ENCODE data around the gene PPIL4. TPM values are rescaled to one million over a fixed set of nuclear protein-coding genes. Genes with fewer than 3 reads are reported as not detected.

Gene PPIL4
- total RNA-seq, 1 donor from 2014 or later: 28.8 TPM

DNA sequence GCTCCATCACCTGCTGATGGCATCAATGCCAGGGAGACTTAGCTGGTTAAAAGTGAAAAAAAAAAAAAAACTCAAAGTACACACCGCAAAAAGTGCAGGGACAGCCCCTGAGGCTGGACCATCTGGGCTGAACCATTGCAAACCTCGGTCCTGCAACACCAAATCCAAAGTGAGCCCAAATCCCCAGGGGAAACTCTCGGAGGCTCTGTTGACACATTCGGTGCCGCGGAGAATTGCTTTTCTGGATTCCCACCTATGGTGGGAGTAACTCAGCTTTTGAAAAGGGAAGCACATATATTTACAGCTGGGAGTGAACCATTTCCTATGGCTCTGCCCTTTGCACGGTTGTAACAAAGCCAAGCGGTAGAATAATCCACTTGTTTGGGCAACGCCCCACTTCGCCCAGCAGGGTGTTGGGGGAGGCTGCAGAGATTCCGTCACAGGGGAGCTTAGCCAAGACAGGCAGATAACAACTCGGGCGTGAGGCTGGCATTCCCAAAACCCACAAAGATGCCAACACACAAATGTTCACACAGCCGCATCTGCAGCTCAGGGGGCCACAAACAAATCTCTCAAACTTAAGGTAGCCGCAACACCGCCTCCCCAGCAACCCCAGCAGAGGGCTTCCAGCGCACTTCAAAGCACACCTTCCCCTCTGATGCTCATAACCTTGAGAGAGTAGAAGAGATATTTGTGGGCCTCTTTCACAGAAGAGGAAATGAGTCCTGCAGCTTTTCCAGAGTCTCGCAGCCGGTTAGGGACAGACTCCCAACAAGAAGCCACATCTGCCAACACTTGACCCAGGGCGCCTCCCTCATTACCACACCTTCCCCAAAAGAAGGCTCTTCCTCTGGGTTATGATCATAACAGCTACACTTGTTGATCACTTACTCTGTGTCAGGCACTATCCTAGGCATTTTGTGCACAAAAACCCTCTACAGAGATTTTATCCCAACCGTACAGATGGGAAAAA lies 72.5 kb downstream of the PPIL4 start:
- intact Hi-C loops (cut with DNase I): no loop called here
- TF ChIP-seq CTCF (IDR thresholded peaks at IDR 0.05): no peak
- H3K4me1 ChIP-seq: no peaks in the 10 kb centered on the region
- H3K27me3 ChIP-seq: no peaks in the 10 kb centered on the region
- DNase-seq (no peak), ATAC-seq (peak; percentile 71)
- H3K27ac ChIP-seq: no peak overlapping the region
- no peaks in the 10 kb centered on the region for H3K9me3 ChIP-seq
- H3K4me3 ChIP-seq: no peak overlapping the region
- H3K36me3 ChIP-seq: no peaks in the 10 kb centered on the region

DNA sequence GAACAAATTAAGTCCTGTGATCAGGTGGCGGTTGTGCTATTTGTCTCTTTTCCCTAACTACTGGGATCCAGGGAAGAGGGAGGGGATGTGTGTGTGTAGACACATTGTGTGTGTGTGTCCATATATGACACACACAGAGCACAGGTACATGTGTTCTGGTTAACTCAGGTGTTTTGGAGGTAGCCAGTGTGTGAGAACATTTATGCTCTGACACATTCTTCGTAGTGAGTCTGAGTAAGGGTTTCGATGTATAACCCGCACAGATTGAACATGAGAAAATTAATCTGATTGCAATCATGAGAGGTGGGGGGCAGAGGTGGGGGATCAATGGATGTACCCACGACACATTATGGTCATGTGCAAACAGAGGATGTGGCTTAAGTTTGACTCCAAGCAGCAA lies 73.6 kb downstream of the PPIL4 start:
- H3K4me3 ChIP-seq: no peak overlapping the region
- H3K27ac ChIP-seq: no peak overlapping the region
- H3K9me3 ChIP-seq: no peaks in the 10 kb centered on the region
- DNase-seq: no peak
- intact Hi-C loops (cut with DNase I): no loop called here
- no peaks in the 10 kb centered on the region for H3K4me1 ChIP-seq
- H3K36me3 ChIP-seq: no peaks in the 10 kb centered on the region
- no peaks in the 10 kb centered on the region for H3K27me3 ChIP-seq
- no peak for TF ChIP-seq CTCF (IDR thresholded peaks at IDR 0.05)
- no peak for ATAC-seq

GRCh38 chr6:149471801-149472200 lies 74.0 kb downstream of the PPIL4 start:
- intact Hi-C loops (cut with DNase I): no loop called here
- DNase-seq (no peak), ATAC-seq (no peak)
- no peak overlapping the region for H3K4me3 ChIP-seq
- H3K36me3 ChIP-seq: no peaks in the 10 kb centered on the region
- no peaks in the 10 kb centered on the region for H3K4me1 ChIP-seq
- no peak for TF ChIP-seq CTCF (IDR thresholded peaks at IDR 0.05)
- H3K27ac ChIP-seq: no peak overlapping the region
- no peaks in the 10 kb centered on the region for H3K9me3 ChIP-seq
- H3K27me3 ChIP-seq: no peaks in the 10 kb centered on the region

DNA sequence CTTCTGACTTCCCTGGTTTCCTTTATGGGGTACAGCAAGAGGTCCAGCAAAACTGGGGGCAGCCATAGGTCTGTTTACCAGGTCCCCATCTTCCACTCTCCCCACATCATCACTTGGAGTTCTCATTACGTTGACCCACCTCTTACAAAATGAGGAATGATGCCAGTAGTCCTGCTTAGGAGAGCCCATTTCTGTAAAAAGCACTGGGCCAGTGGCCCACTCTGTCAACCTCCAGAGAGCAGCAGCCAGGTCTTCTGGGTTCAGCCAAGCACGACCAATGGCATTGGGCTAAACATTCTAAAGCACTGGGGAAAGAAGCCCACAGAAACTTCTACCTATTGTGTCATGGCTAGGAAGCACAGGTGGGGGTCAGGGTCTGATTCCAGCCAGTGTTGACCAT lies 74.9 kb downstream of the PPIL4 start:
- TF ChIP-seq CTCF (IDR thresholded peaks at IDR 0.05): no peak
- Histone ChIP-seq H3K4me3 (no peak overlapping the region), H3K36me3 (no peaks in the 10 kb centered on the region), H3K9me3 (no peaks in the 10 kb centered on the region), H3K27ac (no peak overlapping the region), H3K4me1 (no peaks in the 10 kb centered on the region), H3K27me3 (no peaks in the 10 kb centered on the region)
- intact Hi-C loops (cut with DNase I): no loop called here
- no peak for ATAC-seq
- DNase-seq: no peak

- H3K4me1 ChIP-seq: no peaks in the 10 kb centered on the region
- intact Hi-C loops (cut with DNase I): no loop called here
- ATAC-seq (no peak), DNase-seq (no peak)
- H3K36me3 ChIP-seq: no peaks in the 10 kb centered on the region
- H3K27ac ChIP-seq: no peak overlapping the region
- no peaks in the 10 kb centered on the region for H3K9me3 ChIP-seq
- no peak for TF ChIP-seq CTCF (IDR thresholded peaks at IDR 0.05)
- H3K27me3 ChIP-seq: no peaks in the 10 kb centered on the region
- no peak overlapping the region for H3K4me3 ChIP-seq
Measured at GRCh38 chr6:149468179-149468578, 77.7 kb downstream of the PPIL4 start.

Data from upper lobe of right lung (tissue), 1 donor.